ENCODE data around the gene C22orf15. TPM values are rescaled to one million over a fixed set of nuclear protein-coding genes. Genes with fewer than 3 reads are reported as not detected.
A peak's percentile ranks its signal among the peaks of the same experiment; 100 is the strongest.
"Not testable (repeated sequence)": the region's sequence is repeated elsewhere in the genome, so short reads cannot be mapped to it uniquely, and the experiment has no call there.

C22orf15 gene
- total RNA-seq, 2 experiments from 2014 or later = 0.30 to 1.3 TPM

- Mint-ChIP-seq H3K4me1 (no peaks in the 10 kb centered on the region), H3K27ac (no peak overlapping the region), H3K27me3 (no peaks in the 10 kb centered on the region), H3K4me3 (no peak overlapping the region), H3K9me3 (ENCODE audit: low read depth) (no peaks in the 10 kb centered on the region), H3K36me3 (ENCODE audit: low read depth) (no peaks in the 10 kb centered on the region)
- no peak for DNase-seq
- intact Hi-C loops (cut with DNase I, micrococcal nuclease) = no loop called here
- POLR2A ChIA-PET = no interaction called here
- no peak for ATAC-seq
- CTCF ChIA-PET = no interaction called here
Observed at GRCh38 chr22:23722724-23723123, 40.1 kb upstream of the C22orf15 start.

GRCh38 chr22:23728108-23728507 is 34.7 kb upstream of the C22orf15 start:
- DNase-seq; H3K27me3 Mint-ChIP-seq; H3K4me3 Mint-ChIP-seq; H3K27ac Mint-ChIP-seq; ATAC-seq; intact Hi-C loops (cut with DNase I, micrococcal nuclease); H3K9me3 Mint-ChIP-seq (ENCODE audit: low read depth); POLR2A ChIA-PET; H3K36me3 Mint-ChIP-seq (ENCODE audit: low read depth); H3K4me1 Mint-ChIP-seq: not testable (repeated sequence)
- CTCF ChIA-PET = interaction anchor here (1.1 kb wide), 1 partner anchor 122 kb away, joined by 3 read pairs; no protein-coding TSS in a partner anchor

- H3K27ac Mint-ChIP-seq = no peak overlapping the region
Observed at GRCh38 chr22:23737696-23738095, 25.1 kb upstream of the C22orf15 start.

GRCh38 chr22:23742505-23743264 is 20.1 kb upstream of the C22orf15 start:
- Mint-ChIP-seq H3K36me3 (ENCODE audit: low read depth) (peaks cover 28% of the 10 kb centered on the region), H3K9me3 (ENCODE audit: low read depth) (no peaks in the 10 kb centered on the region), H3K27ac (no peak overlapping the region), H3K4me1 (no peaks in the 10 kb centered on the region), H3K27me3 (no peaks in the 10 kb centered on the region), H3K4me3 (no peak overlapping the region)
- CTCF ChIA-PET = interaction anchor here (0.6 kb wide), 1 partner anchor 32 kb away, joined by 3 read pairs; no protein-coding TSS in a partner anchor
- intact Hi-C loops (cut with DNase I, micrococcal nuclease) = no loop called here
- no peak for DNase-seq
- no peak for ATAC-seq
- POLR2A ChIA-PET = interaction anchor here (0.6 kb wide), 1 partner anchor 24 kb away, joined by 3 read pairs; no protein-coding TSS in a partner anchor

More at GRCh38 chr22:23737696-23738095, 25.1 kb upstream of the C22orf15 start:
- no peaks in the 10 kb centered on the region for H3K27me3 Mint-ChIP-seq
- ATAC-seq (no peak), DNase-seq (no peak)
- H3K9me3 Mint-ChIP-seq (ENCODE audit: low read depth) = no peaks in the 10 kb centered on the region
- H3K4me3 Mint-ChIP-seq = no peak overlapping the region
- CTCF ChIA-PET = interaction anchor here (0.7 to 1.4 kb wide), 2 partner anchors 11 to 113 kb away, joined by 3 read pairs; no protein-coding TSS in a partner anchor
- POLR2A ChIA-PET = no interaction called here
- H3K36me3 Mint-ChIP-seq (ENCODE audit: low read depth) = peaks cover 3% of the 10 kb centered on the region
- no peaks in the 10 kb centered on the region for H3K4me1 Mint-ChIP-seq
- intact Hi-C loops (cut with DNase I, micrococcal nuclease) = no loop called here

- Mint-ChIP-seq H3K36me3 (ENCODE audit: low read depth) (peaks cover 28% of the 10 kb centered on the region), H3K4me3 (no peak overlapping the region), H3K9me3 (ENCODE audit: low read depth) (no peaks in the 10 kb centered on the region), H3K27ac (no peak overlapping the region), H3K4me1 (no peaks in the 10 kb centered on the region), H3K27me3 (no peaks in the 10 kb centered on the region)
- no peak for DNase-seq
- intact Hi-C loops (cut with DNase I, micrococcal nuclease) = no loop called here
- no peak for ATAC-seq
- CTCF ChIA-PET = interaction anchor here (0.6 kb wide), 1 partner anchor 32 kb away, joined by 3 read pairs; no protein-coding TSS in a partner anchor
- POLR2A ChIA-PET = no interaction called here
Observed at GRCh38 chr22:23743303-23743705, 19.5 kb upstream of the C22orf15 start.

GRCh38 chr22:23744001-23744400 is 18.8 kb upstream of the C22orf15 start:
- H3K27ac Mint-ChIP-seq = no peak overlapping the region
- intact Hi-C loops (cut with DNase I, micrococcal nuclease) = no loop called here
- DNase-seq (no peak), ATAC-seq (no peak)
- H3K27me3 Mint-ChIP-seq = no peaks in the 10 kb centered on the region
- H3K4me3 Mint-ChIP-seq = no peak overlapping the region
- no peaks in the 10 kb centered on the region for H3K9me3 Mint-ChIP-seq (ENCODE audit: low read depth)
- POLR2A ChIA-PET = no interaction called here
- H3K36me3 Mint-ChIP-seq (ENCODE audit: low read depth) = peaks cover 28% of the 10 kb centered on the region
- CTCF ChIA-PET = no interaction called here
- no peaks in the 10 kb centered on the region for H3K4me1 Mint-ChIP-seq

GRCh38 chr22:23744485-23744884 is 18.3 kb upstream of the C22orf15 start:
- Mint-ChIP-seq H3K27ac (no peak overlapping the region), H3K27me3 (no peaks in the 10 kb centered on the region), H3K9me3 (ENCODE audit: low read depth) (no peaks in the 10 kb centered on the region), H3K4me1 (no peaks in the 10 kb centered on the region), H3K4me3 (no peak overlapping the region), H3K36me3 (ENCODE audit: low read depth) (peaks cover 28% of the 10 kb centered on the region)
- ChIA-PET CTCF (no interaction called here), POLR2A (no interaction called here)
- ATAC-seq (no peak), DNase-seq (no peak)
- intact Hi-C loops (cut with DNase I, micrococcal nuclease) = no loop called here

GRCh38 chr22:23745791-23746190 is 17.0 kb upstream of the C22orf15 start:
- no peak for ATAC-seq

GRCh38 chr22:23749841-23750301 is 12.9 kb upstream of the C22orf15 start:
- no peak for ATAC-seq
- peak overlapping the region; percentile 77 for H3K4me3 Mint-ChIP-seq
- H3K4me1 Mint-ChIP-seq = peaks cover 11% of the 10 kb centered on the region
- ChIA-PET CTCF (no interaction called here), POLR2A (interaction anchor here (0.6 kb wide), 1 partner anchor 29 kb away, joined by 4 read pairs; no protein-coding TSS in a partner anchor)
- DNase-seq = no peak
- peaks cover 9% of the 10 kb centered on the region for H3K36me3 Mint-ChIP-seq (ENCODE audit: low read depth)
- intact Hi-C loops (cut with DNase I, micrococcal nuclease) = loop anchor here (2.0 to 5.0 kb wide), 4 partner anchors 15 to 208 kb away; no protein-coding TSS in a partner anchor
- H3K9me3 Mint-ChIP-seq (ENCODE audit: low read depth) = no peaks in the 10 kb centered on the region
- H3K27ac Mint-ChIP-seq = no peak overlapping the region
- H3K27me3 Mint-ChIP-seq = peaks cover 2% of the 10 kb centered on the region

More at GRCh38 chr22:23745791-23746190, 17.0 kb upstream of the C22orf15 start:
- no peaks in the 10 kb centered on the region for H3K9me3 Mint-ChIP-seq (ENCODE audit: low read depth)
- H3K27me3 Mint-ChIP-seq = peaks cover 2% of the 10 kb centered on the region
- ChIA-PET CTCF (no interaction called here), POLR2A (no interaction called here)
- intact Hi-C loops (cut with DNase I, micrococcal nuclease) = no loop called here
- H3K4me3 Mint-ChIP-seq = no peak overlapping the region
- H3K4me1 Mint-ChIP-seq = peaks cover 11% of the 10 kb centered on the region
- no peak overlapping the region for H3K27ac Mint-ChIP-seq
- H3K36me3 Mint-ChIP-seq (ENCODE audit: low read depth) = peaks cover 28% of the 10 kb centered on the region
- DNase-seq = no peak

GRCh38 chr22:23750367-23750713 is 12.4 kb upstream of the C22orf15 start:
- no peaks in the 10 kb centered on the region for H3K9me3 Mint-ChIP-seq (ENCODE audit: low read depth)
- CTCF ChIA-PET = no interaction called here
- no peak for ATAC-seq
- DNase-seq = no peak
- intact Hi-C loops (cut with DNase I, micrococcal nuclease) = loop anchor here (2.0 to 5.0 kb wide), 4 partner anchors 14 to 208 kb away; no protein-coding TSS in a partner anchor
- H3K4me1 Mint-ChIP-seq = peaks cover 11% of the 10 kb centered on the region
- POLR2A ChIA-PET = interaction anchor here (0.7 to 1.2 kb wide), 3 partner anchors 36 to 144 kb away, joined by 3 to 4 read pairs (median 3); partner anchors contain the start of genes MIF and SLC2A11
- H3K4me3 Mint-ChIP-seq = peak overlapping the region; percentile 77
- peaks cover 2% of the 10 kb centered on the region for H3K27me3 Mint-ChIP-seq
- H3K27ac Mint-ChIP-seq = peak overlapping the region; percentile 56
- H3K36me3 Mint-ChIP-seq (ENCODE audit: low read depth) = peaks cover 5% of the 10 kb centered on the region

- Mint-ChIP-seq H3K27ac (peak within 1 kb of the TSS; percentile 56), H3K9me3 (ENCODE audit: low read depth) (no peaks in the 10 kb centered on the region), H3K4me3 (peak within 1 kb of the TSS; percentile 77), H3K4me1 (peaks cover 11% of the 10 kb centered on the region), H3K27me3 (peaks cover 2% of the 10 kb centered on the region), H3K36me3 (ENCODE audit: low read depth) (peaks cover 5% of the 10 kb centered on the region)
- POLR2A ChIA-PET = interaction anchor here (0.7 to 1.2 kb wide), 3 partner anchors 37 to 143 kb away, joined by 3 to 4 read pairs (median 3); partner anchors contain the start of genes MIF and SLC2A11
- CTCF ChIA-PET = no interaction called here
- peak; percentile 99 for ATAC-seq
- intact Hi-C loops (cut with DNase I, micrococcal nuclease) = loop anchor here (1.0 to 5.0 kb wide), 11 partner anchors 14 to 209 kb away; partner anchors contain the start of genes CHCHD10 (in 1 of the 2), DERL3 (in 1 of the 2), MIF (in 1 of the 2) and SMARCB1 (in 1 of the 2)
- peak; percentile 91 for DNase-seq
Observed at GRCh38 chr22:23750714-23751440, 11.9 kb upstream of the C22orf15 start, which contains the start of gene ZNF70. TSS of gene ZNF70 (minus strand) at chr22:23751112. CDS start at chr22:23745140, 5,972 bp downstream.
